Measurements from ENCODE around the gene SLC36A1.
A peak's percentile ranks its signal among the peaks of the same experiment; 100 is the strongest.
"Not testable (repeated sequence)": the region's sequence is repeated elsewhere in the genome, so short reads cannot be mapped to it uniquely, and the experiment has no call there.

The SLC36A1 gene

GRCh38 chr5:151491062-151491461, 43.7 kb downstream of the SLC36A1 start:
- Mint-ChIP-seq H3K4me3 (no peak overlapping the region), H3K9me3 (no peaks in the 10 kb centered on the region), H3K27ac (no peak overlapping the region), H3K4me1 (peaks cover 2% of the 10 kb centered on the region), H3K27me3 (no peaks in the 10 kb centered on the region), H3K36me3 (ENCODE audit: low read depth) (peaks cover 11% of the 10 kb centered on the region)
- DNase-seq (no peak), ATAC-seq (no peak)

DNA sequence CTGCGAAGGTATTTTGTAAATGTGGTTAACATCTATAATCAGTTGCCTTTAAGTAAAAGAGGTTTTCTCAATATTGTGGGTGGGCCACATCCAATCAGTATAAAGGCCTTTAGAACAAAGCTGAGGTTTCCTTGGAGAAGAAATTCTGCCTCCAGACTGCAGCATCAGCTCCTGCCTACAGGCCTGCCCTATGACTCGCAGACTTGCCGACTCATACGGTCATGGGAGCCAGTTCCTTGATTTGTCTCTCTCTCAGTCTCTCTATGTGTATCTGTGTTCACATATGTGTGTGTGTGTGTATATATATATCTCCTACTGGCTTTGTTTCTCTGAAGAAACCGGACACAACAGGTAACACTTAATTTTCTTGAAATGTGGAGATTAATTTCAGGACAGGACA, 45.3 kb downstream of the SLC36A1 start:
- DNase-seq (peak; percentile 13), ATAC-seq (peak; percentile 82)
- Mint-ChIP-seq H3K4me1 (peaks cover 2% of the 10 kb centered on the region), H3K27me3 (no peaks in the 10 kb centered on the region), H3K9me3 (no peaks in the 10 kb centered on the region), H3K36me3 (ENCODE audit: low read depth) (peaks cover 2% of the 10 kb centered on the region), H3K4me3 (no peak overlapping the region), H3K27ac (no peak overlapping the region)

GRCh38 chr5:151493665-151494064, 46.3 kb downstream of the SLC36A1 start:
- no peaks in the 10 kb centered on the region for H3K27me3 Mint-ChIP-seq
- no peaks in the 10 kb centered on the region for H3K9me3 Mint-ChIP-seq
- DNase-seq (no peak), ATAC-seq (no peak)
- peaks cover 2% of the 10 kb centered on the region for H3K4me1 Mint-ChIP-seq
- H3K4me3 Mint-ChIP-seq, result no peak overlapping the region
- H3K27ac Mint-ChIP-seq, result no peak overlapping the region
- H3K36me3 Mint-ChIP-seq (ENCODE audit: low read depth), result peaks cover 2% of the 10 kb centered on the region

DNA sequence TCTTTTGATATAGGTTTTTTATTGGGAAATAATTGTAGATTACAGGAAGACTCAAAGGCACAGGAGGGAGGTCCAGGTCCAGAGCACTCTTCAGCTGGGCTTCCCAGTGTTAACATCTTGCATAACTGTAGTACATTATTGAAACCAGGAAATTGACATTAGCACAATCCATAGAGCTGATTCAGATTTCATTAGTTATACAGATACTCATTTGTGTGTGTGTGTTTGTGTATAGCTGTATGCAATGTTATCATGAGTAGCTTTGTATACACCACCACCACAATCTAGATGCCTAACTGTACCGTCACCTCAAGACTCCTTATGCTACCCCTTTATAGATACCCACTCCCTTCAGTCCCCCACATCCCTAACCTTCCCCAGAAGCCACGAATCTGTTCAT, 47.9 kb downstream of the SLC36A1 start:
- no peak for DNase-seq
- H3K36me3 Mint-ChIP-seq (ENCODE audit: low read depth), result no peaks in the 10 kb centered on the region
- no peaks in the 10 kb centered on the region for H3K9me3 Mint-ChIP-seq
- no peaks in the 10 kb centered on the region for H3K27me3 Mint-ChIP-seq
- H3K27ac Mint-ChIP-seq, result no peak overlapping the region
- ATAC-seq, result no peak
- no peak overlapping the region for H3K4me3 Mint-ChIP-seq
- H3K4me1 Mint-ChIP-seq, result peaks cover 2% of the 10 kb centered on the region

GRCh38 chr5:151496041-151496484, 48.7 kb downstream of the SLC36A1 start:
- Mint-ChIP-seq H3K27me3 (no peaks in the 10 kb centered on the region), H3K4me3 (no peak overlapping the region), H3K9me3 (no peaks in the 10 kb centered on the region), H3K4me1 (peaks cover 2% of the 10 kb centered on the region), H3K27ac (no peak overlapping the region), H3K36me3 (ENCODE audit: low read depth) (no peaks in the 10 kb centered on the region)
- ATAC-seq, result no peak
- no peak for DNase-seq

DNA sequence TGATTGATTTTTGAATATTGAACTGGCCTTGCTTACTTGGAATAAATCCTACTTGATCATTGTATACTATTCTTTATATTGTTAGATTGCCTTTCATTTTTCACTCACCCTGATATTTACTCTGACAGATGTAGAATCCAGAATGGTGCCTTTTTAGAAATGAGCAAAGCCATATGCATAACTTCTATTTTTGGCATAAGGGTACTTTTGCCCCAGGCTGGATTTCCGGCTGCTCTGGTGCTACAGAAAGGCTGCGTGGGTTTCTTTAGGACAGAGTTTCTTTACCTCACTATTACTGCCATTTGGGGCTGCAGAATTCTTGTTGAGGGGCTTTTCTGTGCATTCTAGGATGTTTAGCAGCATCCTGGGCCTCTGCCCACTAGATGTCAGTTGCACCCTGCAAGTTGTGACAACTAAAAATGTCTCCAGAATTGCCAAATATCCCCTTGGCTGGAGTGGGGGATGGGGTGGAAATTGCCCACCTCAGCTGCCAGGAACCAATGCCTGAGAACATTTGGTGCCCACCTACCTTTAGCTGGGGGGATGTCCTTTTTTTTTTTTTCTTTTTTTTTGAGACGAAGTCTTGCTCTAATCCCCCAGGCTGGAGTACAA, 50.1 kb downstream of the SLC36A1 start:
- H3K4me3 Mint-ChIP-seq, result no peak overlapping the region
- H3K36me3 Mint-ChIP-seq (ENCODE audit: low read depth), result no peaks in the 10 kb centered on the region
- peaks cover 2% of the 10 kb centered on the region for H3K4me1 Mint-ChIP-seq
- no peak for DNase-seq
- H3K27ac Mint-ChIP-seq, result no peak overlapping the region
- no peaks in the 10 kb centered on the region for H3K27me3 Mint-ChIP-seq
- H3K9me3 Mint-ChIP-seq, result no peaks in the 10 kb centered on the region
- ATAC-seq, result no peak

DNA sequence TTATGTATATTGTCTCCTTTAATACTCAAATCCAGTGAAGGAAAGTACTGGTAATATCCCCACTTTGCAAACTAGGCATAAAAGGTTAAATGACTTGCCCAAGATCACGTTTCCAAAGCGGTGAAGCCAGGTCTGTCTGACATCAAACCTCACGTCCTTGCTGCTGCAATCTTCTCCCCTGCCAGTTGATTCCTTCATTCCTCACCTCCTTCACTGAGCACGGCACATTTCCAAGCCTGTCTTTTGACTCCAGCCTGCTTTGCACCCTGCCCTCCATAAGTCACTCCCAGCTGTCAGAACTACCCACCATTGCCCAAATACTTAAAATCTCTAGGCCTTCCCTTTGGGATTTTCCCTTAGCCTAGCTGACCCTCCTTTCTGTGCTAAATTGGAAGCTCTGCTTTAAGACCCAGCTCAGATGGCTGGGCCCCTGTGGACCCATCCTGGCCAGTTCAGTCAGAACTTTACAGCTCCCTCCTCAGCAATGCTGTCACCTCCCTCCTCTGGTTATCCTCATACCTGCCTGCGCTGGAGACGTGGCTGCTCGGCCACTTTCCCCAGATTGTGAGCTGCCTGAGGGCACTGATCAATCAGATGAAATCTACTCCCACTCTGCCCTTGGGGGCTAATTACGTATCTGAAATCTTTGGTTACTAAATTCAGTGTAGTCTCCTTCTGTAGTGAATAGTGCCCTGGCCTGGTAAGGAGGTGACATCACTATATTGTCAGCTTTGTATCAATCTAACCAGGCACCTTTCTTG, 51.2 kb downstream of the SLC36A1 start:
- H3K27me3 Mint-ChIP-seq, result no peaks in the 10 kb centered on the region
- H3K27ac Mint-ChIP-seq, result no peak overlapping the region
- no peaks in the 10 kb centered on the region for H3K36me3 Mint-ChIP-seq (ENCODE audit: low read depth)

GRCh38 chr5:151499501-151500035, 52.2 kb downstream of the SLC36A1 start:
- Mint-ChIP-seq H3K4me1 (no peaks in the 10 kb centered on the region), H3K27ac (no peak overlapping the region), H3K36me3 (ENCODE audit: low read depth) (no peaks in the 10 kb centered on the region), H3K9me3 (no peaks in the 10 kb centered on the region), H3K4me3 (no peak overlapping the region), H3K27me3 (no peaks in the 10 kb centered on the region)
- no peak for DNase-seq
- ATAC-seq, result no peak

More for the DNA sequence above, 51.2 kb downstream of the SLC36A1 start:
- Mint-ChIP-seq H3K4me3 (no peak overlapping the region), H3K4me1 (no peaks in the 10 kb centered on the region), H3K9me3 (no peaks in the 10 kb centered on the region)
- ATAC-seq, result no peak
- no peak for DNase-seq

GRCh38 chr5:151504006-151504405, 56.6 kb downstream of the SLC36A1 start:
- Mint-ChIP-seq H3K4me1 (no peaks in the 10 kb centered on the region), H3K9me3 (no peaks in the 10 kb centered on the region), H3K27ac (no peak overlapping the region), H3K36me3 (ENCODE audit: low read depth) (no peaks in the 10 kb centered on the region), H3K27me3 (no peaks in the 10 kb centered on the region), H3K4me3 (no peak overlapping the region)
- ATAC-seq (no peak), DNase-seq (no peak)

GRCh38 chr5:151508308-151508707, 60.9 kb downstream of the SLC36A1 start:
- ATAC-seq; H3K4me3 Mint-ChIP-seq; H3K9me3 Mint-ChIP-seq; DNase-seq; H3K36me3 Mint-ChIP-seq (ENCODE audit: low read depth); H3K27me3 Mint-ChIP-seq; H3K4me1 Mint-ChIP-seq; H3K27ac Mint-ChIP-seq: not testable (repeated sequence)

DNA sequence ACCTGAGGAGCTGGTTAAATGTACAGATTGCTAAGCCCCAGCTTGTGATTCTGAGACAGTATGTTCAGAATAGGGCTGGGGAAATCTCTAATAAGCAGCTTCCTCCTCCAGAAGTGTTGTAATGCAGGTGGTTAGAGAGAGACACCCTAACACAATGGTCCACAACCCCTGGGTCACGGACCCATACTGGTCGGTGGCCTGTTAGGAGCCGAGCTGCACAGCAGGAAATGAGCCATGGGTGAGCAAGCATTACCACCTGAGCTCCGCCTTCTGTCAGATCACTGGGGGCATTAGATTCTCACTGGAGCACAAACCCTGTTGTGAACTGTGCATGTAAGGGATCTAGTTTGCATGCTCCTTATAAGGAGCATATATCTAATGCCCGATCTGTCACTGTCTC, 61.8 kb downstream of the SLC36A1 start:
- H3K27me3 Mint-ChIP-seq, result no peaks in the 10 kb centered on the region
- no peak overlapping the region for H3K4me3 Mint-ChIP-seq
- DNase-seq, result no peak
- H3K9me3 Mint-ChIP-seq, result no peaks in the 10 kb centered on the region
- H3K27ac Mint-ChIP-seq, result no peak overlapping the region
- ATAC-seq, result no peak
- H3K36me3 Mint-ChIP-seq (ENCODE audit: low read depth), result no peaks in the 10 kb centered on the region
- no peaks in the 10 kb centered on the region for H3K4me1 Mint-ChIP-seq

- Mint-ChIP-seq H3K27me3 (no peaks in the 10 kb centered on the region), H3K9me3 (no peaks in the 10 kb centered on the region), H3K36me3 (ENCODE audit: low read depth) (no peaks in the 10 kb centered on the region), H3K4me3 (no peak overlapping the region), H3K27ac (no peak overlapping the region), H3K4me1 (no peaks in the 10 kb centered on the region)
- ATAC-seq (no peak), DNase-seq (no peak)
These were observed 62.4 kb downstream of the SLC36A1 start for GRCh38 chr5:151509836-151510235.

GRCh38 chr5:151517122-151517920, 69.9 kb downstream of the SLC36A1 start:
- no peak overlapping the region for H3K27ac Mint-ChIP-seq
- DNase-seq (no peak), ATAC-seq (no peak)
- no peaks in the 10 kb centered on the region for H3K9me3 Mint-ChIP-seq
- no peaks in the 10 kb centered on the region for H3K36me3 Mint-ChIP-seq (ENCODE audit: low read depth)
- H3K4me3 Mint-ChIP-seq, result no peak overlapping the region
- no peaks in the 10 kb centered on the region for H3K27me3 Mint-ChIP-seq
- H3K4me1 Mint-ChIP-seq, result no peaks in the 10 kb centered on the region

DNA sequence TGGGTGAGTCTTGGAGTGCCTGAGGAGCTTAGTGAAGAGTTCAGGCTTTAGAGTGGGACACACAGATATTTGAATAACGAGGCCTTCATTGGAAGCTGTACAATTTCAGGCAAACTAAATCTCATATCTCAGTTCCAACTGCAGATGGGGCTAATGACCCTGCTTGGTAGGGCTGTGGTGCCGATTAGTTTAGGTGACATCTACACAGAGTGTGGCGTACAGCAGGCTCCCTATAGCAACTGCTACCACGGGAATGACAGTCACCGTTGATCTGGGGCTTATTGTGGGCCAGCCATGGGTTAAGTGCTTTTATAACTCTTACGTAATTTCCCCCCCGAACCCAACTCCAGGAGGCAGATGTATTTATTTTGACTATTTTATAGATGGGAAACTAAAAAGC, 72.9 kb downstream of the SLC36A1 start:
- ATAC-seq, result no peak
- H3K4me1 Mint-ChIP-seq, result peaks cover 2% of the 10 kb centered on the region
- no peak overlapping the region for H3K4me3 Mint-ChIP-seq
- H3K27ac Mint-ChIP-seq, result no peak overlapping the region
- no peaks in the 10 kb centered on the region for H3K27me3 Mint-ChIP-seq
- no peaks in the 10 kb centered on the region for H3K9me3 Mint-ChIP-seq
- H3K36me3 Mint-ChIP-seq (ENCODE audit: low read depth), result no peaks in the 10 kb centered on the region
- no peak for DNase-seq

- H3K27me3 Mint-ChIP-seq, result no peaks in the 10 kb centered on the region
- DNase-seq (no peak), ATAC-seq (no peak)
- no peak overlapping the region for H3K27ac Mint-ChIP-seq
- H3K4me1 Mint-ChIP-seq, result peaks cover 2% of the 10 kb centered on the region
- H3K36me3 Mint-ChIP-seq (ENCODE audit: low read depth), result no peaks in the 10 kb centered on the region
- H3K9me3 Mint-ChIP-seq, result no peaks in the 10 kb centered on the region
- no peak overlapping the region for H3K4me3 Mint-ChIP-seq
These were observed 74.8 kb downstream of the SLC36A1 start for GRCh38 chr5:151522226-151522625.
